Measurements from ENCODE around the gene KANSL1. TPM values are rescaled to one million over a fixed set of nuclear protein-coding genes. Genes with fewer than 3 reads are reported as not detected.

KANSL1 gene
- total RNA-seq, 1 experiment from 2014 or later = 24.9 TPM

DNA sequence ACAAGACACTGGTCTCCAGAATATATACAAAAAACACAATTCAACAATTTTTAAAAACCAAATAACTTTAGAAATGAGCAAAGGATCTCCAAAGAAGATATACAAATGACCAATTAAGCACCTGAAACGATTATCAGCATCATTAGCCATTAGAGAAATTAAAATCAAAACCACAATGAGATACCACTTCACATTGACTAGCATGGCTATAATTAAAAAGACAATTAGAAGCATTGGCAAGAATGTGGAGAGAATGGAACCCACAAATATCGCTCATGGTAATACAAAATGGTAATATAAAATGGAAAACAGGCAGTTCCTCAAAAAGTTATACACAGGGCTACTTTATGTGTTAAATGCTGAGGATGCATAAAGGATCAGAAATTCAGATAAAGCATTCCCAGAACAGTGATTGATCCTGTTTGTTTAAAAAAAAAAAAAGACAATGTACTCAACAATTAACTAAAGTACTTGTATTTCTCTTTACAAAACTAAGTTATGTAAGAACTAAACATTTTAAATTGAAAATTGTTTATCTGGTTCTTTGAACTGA, 52.5 kb downstream of the KANSL1 start:
- DNase-seq (ENCODE audit: low spot score) = no peak

DNA sequence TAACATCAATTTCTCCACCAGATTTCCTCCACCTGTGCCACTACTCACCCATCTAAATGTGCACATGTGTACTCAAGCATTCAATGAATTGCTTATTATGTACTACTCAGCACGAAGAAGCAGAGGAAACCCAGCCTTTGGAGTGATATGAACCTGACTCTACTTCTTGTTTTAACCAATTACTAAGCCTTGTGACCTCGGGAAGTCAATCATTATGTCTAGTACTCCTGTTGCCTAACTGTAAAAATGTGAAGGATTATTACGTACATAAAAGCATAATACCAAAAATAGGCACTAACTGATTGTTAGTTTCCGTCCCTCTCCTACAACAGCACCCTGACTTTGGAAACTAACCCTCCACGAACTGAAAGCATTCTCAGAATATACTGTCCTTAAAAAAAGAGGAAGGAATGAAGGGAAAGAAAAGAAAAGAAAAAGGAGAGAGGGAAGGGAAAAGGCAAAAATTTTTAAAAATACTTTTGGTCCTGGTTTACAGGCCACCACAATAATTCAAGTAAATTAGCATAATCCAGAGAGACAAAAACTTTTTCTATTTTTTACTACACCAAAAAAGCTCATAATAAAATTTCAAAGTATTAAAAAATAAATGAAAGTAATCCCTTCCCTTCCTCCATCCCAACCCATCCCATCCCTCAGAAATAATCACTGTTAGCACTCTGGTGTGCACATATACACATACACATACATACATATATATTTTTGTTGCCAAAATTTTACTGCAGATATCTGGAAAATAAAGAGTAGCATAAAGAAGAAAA, 53.6 kb downstream of the KANSL1 start:
- no peak for DNase-seq (ENCODE audit: low spot score)

DNA sequence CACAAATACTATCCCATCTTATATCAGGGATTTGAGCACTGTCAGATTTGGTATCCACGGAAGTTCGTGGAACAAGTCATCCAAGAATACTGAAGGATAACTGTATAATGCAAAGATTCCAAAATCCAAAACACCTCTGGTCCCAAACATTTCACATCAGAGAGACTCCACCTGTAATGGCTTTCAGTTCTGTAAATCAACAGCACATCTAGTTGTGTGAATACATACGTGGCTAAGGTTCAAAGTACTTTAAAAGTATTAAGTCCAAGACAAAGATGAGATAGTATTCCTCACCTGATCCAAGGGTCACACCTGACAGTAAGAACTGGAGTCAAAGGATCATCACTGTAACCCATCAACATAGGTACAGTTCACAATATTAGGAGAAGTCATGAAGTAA, 54.8 kb downstream of the KANSL1 start:
- no peak for DNase-seq (ENCODE audit: low spot score)

DNA sequence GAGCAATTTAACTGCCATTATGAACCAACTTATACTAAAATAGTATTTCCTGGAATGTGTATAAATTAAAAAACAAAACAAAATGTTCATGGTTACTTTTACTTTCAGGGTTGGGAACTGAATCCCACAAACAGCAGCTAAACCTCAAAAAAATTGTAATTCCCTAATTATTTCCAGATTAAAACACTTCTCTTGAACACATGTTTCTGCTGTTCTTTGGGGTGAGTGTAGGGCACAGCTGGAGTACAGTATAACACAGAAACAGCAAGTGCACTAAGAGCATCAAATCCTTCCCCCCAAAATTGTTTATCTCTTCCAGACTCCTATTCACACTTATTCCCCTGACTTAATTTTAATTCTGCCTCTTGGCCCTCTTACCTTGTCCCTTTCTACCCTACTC, 56.4 kb downstream of the KANSL1 start:
- DNase-seq (ENCODE audit: low spot score) = no peak

DNA sequence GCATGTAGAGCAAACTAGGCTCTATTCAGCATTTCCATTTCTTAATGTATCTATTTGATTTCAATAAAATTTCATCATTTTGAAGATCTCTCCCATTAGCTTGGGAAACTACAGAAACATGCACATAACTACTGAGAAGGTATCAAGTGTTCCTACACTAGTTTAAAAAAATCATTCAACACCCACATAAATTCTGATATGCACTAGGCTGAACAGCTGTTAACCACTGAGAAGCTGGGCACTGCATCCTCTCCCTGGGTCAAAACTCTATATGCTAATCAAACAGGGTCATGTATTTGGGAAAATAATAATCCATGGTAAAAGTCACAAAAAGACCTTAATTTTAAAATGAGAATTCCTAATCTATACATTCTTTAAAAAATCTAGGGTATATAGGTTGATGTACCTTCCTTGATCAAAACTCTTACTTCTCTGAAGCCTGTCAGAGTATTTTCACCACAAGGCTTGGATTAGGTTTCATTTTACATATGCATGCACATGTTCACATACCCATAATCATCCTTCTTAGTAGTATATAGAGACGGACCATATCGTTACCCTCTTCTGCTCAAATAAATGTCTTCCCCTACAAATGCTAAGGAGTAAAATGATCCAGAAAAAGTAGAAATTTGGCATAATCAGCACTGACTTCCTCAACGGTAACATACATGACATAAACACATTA, 57.2 kb downstream of the KANSL1 start:
- DNase-seq (ENCODE audit: low spot score) = no peak

DNA sequence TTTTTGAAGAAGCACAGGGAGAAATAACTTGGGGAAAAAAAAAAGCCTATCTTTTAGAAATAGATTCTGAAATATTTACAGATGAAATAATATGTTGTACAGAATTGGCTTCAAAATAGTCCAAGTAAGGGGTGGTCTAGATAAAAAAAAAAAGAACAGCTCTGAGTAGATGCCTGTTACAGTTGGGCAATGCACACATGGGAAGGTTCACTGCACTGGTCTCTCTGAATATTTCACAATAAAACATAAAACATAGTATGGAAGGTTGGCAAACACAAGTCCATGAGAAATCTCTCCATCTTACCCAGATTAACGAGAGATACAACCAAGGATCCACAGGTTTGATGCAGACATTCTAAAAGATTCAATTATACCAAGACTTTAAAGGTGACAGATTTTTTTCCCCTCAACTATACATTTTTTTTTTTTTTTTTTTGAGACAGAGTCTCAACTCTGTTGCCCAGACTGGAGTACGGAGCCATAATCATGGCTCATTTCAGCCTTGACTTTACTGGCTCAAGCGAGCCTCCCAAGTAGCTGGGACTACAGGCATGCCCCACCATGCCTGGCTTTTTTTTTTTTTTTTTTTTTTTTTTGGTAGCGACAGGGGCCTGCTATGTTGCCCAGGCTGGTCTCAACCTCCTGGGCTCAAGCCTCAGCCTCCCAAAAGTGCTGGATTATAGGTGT, 58.0 kb downstream of the KANSL1 start:
- DNase-seq (ENCODE audit: low spot score) = no peak

DNA sequence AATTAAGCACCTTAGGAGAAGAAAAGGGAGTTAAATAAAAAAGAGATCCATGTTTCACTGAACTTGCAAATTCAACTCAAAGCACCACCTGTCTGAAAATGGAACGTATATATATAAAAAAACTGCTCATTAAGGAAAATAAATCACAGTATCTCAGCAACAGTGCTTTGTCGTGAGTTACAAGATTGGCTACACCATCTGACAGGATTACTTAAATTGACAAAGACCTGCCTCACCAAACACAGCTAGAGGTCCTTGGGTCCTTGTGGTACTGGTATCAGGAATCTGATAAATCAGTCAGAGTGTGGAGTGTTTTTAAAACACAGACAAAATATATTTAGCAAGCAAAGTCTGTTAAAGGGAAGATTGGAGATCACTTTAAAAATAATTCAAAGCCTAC, 63.9 kb downstream of the KANSL1 start:
- DNase-seq (ENCODE audit: low spot score) = no peak

DNA sequence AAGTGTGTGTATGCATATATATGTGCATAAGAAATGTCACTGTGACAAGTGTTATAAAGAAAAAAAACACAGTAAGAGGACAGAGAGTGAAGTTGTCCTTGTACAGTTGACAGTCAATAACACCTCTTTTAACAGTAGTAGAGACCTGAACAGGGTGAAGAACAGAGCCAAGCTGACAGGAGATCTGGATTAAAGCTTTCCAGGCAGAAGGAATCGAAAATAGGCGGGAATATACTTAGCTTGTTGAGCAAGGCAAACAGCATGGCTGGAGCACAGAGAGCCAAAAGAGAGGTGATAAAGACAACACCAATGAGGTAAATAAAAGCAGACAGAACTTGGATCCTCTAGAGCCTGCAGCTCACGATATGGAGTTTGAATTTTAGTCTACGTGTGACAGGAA, 64.8 kb downstream of the KANSL1 start:
- DNase-seq (ENCODE audit: low spot score) = no peak

DNA sequence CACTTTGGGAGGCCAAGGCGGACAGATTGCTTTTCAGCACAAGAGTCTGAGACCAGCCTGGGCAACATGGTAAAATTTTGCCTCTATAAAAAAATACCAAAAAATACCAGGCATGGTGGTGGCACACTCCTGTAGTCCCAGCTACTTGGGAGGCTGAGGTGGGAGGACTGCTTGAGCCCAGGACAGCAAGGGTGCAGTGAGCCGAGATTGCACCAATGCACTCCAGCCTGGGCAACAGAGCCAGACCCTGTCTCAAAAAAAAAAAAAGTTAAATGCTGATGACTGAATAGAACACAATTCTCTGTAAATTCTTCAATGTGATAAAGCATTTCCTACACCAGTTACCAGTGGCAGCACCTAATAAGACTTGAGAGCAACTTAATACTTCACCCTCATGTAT, 65.7 kb downstream of the KANSL1 start:
- DNase-seq (ENCODE audit: low spot score) = no peak

DNA sequence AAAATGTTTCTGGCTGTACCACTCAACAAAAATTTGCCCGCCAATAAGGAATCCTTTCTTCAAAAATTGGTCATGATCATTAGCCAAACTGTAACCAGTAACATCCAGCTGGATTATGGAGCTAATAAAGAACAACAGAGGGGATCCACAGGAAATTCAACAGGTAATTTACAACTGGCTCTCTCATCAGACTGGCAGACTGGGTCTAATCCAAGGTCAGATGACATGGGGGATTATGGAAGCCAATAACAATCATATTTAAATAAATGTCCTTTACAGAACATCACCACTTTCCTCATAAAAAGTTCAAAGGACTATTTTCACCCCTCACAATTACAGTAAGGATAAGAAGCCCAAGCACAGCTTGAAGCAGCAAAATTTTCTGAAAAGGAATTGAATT, 66.4 kb downstream of the KANSL1 start:
- no peak for DNase-seq (ENCODE audit: low spot score)

DNA sequence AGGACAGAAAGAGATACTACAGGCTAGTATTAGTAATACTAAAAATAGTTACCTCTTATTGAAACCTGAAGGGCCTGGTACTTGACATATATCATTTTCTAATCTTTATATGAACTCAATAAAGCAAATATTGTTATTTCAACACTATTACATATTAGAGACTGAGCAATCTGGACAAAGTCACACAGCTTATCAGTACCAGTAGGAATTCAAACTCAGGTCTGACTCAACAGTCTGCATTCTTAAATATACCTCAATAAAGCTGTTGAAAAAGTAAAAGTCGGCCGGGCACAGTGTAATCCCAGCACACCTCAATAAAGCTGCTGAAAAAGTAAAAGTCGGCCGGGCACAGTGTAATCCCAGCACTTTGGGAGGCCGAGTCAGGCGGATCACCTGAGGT, 67.4 kb downstream of the KANSL1 start:
- DNase-seq (ENCODE audit: low spot score) = no peak

DNA sequence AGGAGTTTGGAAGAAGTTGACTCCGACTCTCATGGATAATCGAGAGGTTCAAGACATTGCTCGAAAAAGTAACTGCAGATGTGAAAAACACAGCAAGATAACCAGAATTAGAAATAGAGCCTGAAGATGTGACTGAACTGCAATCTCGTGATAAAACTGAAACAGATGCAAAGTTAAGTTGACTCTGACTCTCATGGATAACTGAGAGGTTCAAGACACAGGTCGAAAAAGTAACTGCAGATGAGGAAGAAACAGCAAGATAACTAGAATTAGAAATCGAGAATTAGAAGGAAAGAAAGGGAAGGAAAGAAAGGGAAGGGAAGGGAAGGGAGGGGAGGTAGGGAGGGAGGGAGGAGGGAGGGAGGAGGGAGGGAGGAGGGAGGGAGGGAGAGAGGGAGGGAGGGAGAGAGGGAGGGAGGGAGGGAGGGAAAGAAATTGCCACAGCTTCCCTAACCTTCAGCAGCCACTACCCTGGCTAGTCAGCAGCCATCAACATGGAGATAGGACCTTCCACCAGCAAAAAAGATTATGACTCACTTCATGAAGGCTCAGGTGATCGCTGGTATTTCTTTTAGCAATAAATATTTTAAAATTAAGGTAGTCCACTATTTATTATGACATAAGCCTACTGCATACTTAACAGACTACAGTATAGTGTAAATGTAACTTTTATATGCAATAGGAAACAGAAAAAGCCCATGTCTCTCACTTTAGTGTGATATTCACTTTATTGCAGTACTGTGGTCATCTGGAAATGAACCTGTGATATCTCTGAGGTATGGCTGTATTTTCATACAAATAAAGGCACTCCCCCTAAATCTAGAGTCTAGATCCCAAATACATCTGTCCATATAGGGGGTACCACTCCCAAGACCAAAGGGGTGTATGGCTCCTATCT, 68.3 kb downstream of the KANSL1 start:
- DNase-seq (ENCODE audit: low spot score) = no peak

DNA sequence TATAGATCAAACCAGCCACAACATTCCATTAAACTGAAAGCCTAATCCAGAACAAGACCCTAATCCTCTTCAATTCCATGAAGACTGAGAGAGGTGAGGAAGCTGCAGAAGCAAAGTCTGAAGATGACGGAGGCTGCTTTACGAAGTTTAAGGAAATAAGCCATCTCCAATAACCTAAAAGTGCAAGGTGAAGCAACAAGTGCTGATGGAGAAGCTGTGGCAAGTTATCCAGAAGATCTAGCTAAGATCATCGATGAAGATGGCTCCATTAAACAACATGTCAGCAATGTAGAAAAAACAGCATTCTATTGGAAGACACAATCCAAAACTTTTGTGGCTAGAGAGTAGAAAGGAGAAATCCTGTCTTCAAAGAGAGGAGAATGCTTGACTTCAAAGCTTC, 69.6 kb downstream of the KANSL1 start:
- DNase-seq (ENCODE audit: low spot score) = no peak

DNA sequence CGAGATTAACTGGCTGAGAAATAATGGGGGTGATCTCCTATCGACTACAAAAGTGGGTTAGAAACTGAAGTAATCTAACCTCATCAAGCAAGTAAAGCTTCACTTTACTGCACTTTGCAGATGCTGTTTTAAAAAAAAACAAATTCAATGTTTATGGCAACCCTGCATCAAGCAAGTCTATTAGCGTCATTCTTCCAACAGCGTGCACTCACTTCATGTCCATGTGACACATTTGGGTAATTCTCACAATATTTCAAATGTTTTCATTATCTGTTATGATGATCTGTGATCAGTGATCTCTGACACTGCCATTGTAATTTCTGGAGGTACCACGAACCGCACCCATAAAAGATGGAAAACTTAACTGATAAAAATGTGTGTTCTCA, 70.8 kb downstream of the KANSL1 start:
- no peak for DNase-seq (ENCODE audit: low spot score)

DNA sequence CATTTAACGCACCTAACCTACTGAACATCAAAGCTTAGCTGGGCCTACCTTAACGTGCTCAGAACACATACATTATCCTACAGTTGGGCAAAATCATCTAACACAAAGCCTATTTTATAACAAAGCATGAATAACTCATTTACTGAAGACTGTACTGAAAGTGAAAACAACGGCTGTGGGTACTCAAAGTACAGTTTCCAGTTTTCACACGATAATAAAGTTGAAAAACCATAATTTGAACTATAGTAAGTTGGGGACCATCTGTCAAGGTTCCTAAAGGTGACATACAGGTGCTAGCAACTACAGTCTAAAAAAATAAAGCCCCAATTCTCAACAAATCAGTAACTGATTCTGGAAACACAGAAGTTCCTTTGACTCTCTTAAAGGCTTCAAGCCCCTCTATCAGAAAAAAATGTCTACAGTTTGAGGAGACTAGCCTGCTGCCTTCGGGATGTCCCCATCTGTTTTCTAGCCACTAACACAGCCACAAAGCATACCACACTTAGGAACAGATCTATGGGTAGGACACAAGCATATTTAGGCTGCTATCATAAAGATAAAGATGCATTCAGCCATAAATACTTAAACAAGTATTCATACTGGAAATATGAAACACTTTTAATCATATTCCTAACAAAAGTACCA, 71.3 kb downstream of the KANSL1 start:
- DNase-seq (ENCODE audit: low spot score) = no peak

DNA sequence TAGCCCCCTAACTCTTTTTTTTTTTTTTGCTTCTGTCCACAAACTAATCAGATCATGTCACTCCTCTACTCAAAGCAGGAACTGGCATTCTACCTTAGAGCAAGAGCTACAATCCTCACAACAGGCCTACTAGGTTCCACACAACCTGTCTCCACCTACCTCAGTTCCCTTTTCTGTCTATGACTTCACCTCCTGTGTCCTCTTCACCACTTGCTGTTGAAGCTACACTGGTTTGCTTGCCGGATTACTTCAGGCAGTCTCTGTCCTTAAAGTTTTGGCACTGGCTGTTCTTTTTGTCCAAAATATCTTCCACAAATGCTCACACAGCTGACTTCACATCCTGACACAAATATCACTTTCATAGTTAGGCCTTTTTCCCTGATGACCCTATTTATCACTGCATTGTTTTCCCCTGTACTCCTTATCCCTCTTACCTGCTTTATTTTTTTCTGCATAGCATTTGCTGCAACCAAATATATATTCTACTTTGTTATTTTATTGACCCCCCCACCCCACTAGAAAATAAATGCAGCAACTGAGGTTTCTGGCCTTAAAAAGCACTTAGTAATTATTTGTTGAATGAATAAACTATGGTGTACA, 72.0 kb downstream of the KANSL1 start:
- DNase-seq (ENCODE audit: low spot score) = no peak

DNA sequence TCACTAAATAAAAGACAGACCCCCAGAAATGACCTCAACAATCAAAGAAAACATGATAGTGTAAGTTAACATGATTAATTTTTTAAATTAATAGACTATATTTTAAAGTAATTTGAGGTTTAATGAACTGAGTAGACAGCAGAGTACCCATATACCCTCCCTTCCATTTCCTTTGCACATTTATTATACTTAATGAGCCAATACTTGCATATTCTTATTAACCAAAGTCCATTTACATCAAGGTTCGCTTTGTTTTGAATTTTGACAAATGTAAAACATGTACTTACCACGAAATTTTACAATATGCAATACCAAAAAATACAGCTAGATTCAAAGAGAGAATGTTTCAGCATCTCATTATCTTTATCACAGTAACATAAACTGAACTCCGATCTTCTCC, 72.7 kb downstream of the KANSL1 start:
- no peak for DNase-seq (ENCODE audit: low spot score)

DNA sequence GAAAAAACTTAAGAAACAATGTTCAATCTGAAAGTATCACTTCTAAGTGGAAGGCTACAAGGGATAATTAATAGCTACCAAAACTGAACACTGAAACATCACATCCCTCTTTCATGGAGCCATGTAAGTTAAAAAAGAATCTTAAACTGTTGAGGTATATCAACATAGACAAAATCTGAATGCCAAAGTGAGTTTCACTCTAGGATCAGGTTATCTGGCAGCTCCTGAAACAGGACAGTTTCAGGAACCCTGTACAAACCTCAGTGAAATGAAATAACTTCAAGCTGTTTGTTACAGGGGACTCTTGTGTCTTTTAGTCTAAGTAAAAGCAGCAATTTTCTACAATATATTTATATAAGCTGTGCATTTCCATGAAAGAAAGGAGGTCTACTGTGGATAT, 73.2 kb downstream of the KANSL1 start:
- DNase-seq (ENCODE audit: low spot score) = no peak

DNA sequence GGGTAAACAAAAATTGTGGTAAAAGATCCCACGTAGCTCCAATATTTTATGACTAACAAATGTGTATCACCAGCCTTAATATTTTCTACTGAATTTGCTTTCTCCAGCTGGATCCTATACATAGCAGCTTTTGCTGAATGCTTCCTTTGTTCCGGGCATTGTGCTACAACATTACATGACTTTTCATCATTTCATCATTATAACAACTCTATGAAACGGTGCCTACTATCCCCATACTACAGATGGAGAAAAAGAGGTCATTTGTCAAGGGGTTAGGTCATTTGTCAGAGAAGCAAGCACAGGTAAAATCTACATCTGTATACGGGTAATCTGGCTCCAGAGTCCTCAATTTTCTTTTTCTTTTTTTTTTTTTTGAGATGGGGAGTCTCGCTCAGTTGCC, 74.3 kb downstream of the KANSL1 start:
- DNase-seq (ENCODE audit: low spot score) = no peak

DNA sequence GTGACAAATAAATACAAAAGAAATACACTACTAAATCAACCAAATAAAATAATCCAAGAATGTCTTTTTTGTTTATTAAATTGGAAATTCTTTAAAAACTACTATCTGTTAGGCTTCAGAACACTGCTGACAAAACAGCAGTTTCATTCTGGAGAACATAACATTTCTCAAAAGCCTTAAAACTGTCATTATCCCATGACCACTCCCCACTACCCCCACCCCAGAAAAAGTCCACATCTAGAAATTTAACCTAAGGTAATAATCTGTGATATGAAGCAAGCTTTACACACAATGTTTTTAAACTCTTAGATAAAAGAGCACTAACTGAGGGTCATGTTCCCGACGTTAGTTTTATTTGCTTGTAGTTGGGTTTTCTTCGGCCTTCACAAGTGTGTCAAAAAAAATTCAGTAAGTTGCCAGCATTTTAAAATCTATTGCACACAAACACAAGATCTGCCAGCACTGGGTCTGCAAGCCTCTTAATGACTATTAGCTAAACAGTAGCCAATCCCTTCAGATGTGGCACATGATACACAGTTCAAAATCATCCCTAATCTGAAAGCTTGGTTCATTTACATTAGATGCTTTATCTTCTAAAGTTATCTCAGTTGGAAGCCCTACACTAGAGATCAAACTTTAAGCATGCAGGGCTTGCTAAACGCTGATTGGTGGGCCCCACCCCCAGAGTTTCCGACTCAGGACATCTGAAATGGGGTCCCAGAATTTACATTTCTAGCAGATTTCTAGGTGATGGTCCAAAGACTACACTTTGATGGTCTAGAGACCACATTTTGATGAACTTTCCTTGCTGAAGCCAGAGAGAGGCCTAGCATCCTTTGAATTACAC, 75.2 kb downstream of the KANSL1 start:
- no peak for DNase-seq (ENCODE audit: low spot score)
